Suppressor macrophage (primary cell): ENCODE results near the gene SIRT2.

Experiments
- DNase-seq, 4 experiments: peaks; one replicate each; pipeline ENCODE4 v3.0.0-alpha.2; 2020 to 2022

Gene SIRT2

GRCh38 chr19:38920602-38921419 is 21.4 kb upstream of the SIRT2 start:
- no peak for DNase-seq

GRCh38 chr19:38919837-38920601 is 20.6 kb upstream of the SIRT2 start:
- no peak for DNase-seq

- DNase-seq = no peak
These were observed 19.1 kb upstream of the SIRT2 start for GRCh38 chr19:38918526-38918925.

- DNase-seq = peak in 2 of 4 experiments; percentile 9 to 29
These were observed 18.6 kb upstream of the SIRT2 start for GRCh38 chr19:38917921-38918491.

GRCh38 chr19:38917516-38917915 is 18.1 kb upstream of the SIRT2 start:
- no peak for DNase-seq

- no peak for DNase-seq
These were observed 16.2 kb upstream of the SIRT2 start for GRCh38 chr19:38915329-38916321.

- no peak for DNase-seq
These were observed 14.5 kb upstream of the SIRT2 start for GRCh38 chr19:38913958-38914357.

- DNase-seq = peak; percentile 80 to 92 (median 89)
These were observed 13.4 kb upstream of the SIRT2 start for GRCh38 chr19:38912600-38913514.

GRCh38 chr19:38911388-38912001 is 12.1 kb upstream of the SIRT2 start:
- DNase-seq = no peak

- DNase-seq = no peak
These were observed 11.1 kb upstream of the SIRT2 start for GRCh38 chr19:38910488-38910887.

- DNase-seq = no peak
These were observed 9.5 kb upstream of the SIRT2 start for GRCh38 chr19:38908911-38909310.

GRCh38 chr19:38907670-38908069 is 8.3 kb upstream of the SIRT2 start:
- DNase-seq = no peak

- DNase-seq = no peak
These were observed 7.8 kb upstream of the SIRT2 start for GRCh38 chr19:38907227-38907626.

- DNase-seq = no peak
These were observed 6.2 kb upstream of the SIRT2 start for GRCh38 chr19:38905620-38906019.

GRCh38 chr19:38904581-38905539 is 5.4 kb upstream of the SIRT2 start:
- DNase-seq = peak in 2 of 4 experiments; percentile 24 to 40

GRCh38 chr19:38901683-38902082 is 2.3 kb upstream of the SIRT2 start:
- DNase-seq = no peak

GRCh38 chr19:38900743-38901190 is 1.3 kb upstream of the SIRT2 start:
- peak in 3 of 4 experiments; percentile 13 to 19 (median 17) for DNase-seq

- peak in 3 of 4 experiments; percentile 19 to 82 (median 78) for DNase-seq
These were observed 798 bp upstream of the SIRT2 start for GRCh38 chr19:38900202-38900629.

- peak; percentile 14 to 45 (median 40) for DNase-seq
These were observed 501 bp downstream of the SIRT2 start for GRCh38 chr19:38898788-38899446.
